Spleen (tissue), 13 donors: ENCODE results near the gene BRDT. TPM values are rescaled to one million over a fixed set of nuclear protein-coding genes. Genes with fewer than 3 reads are reported as not detected.

Experiments used
- DNase-seq: peaks from one replicate; pipeline ENCODE4 v3.0.0-alpha.2; 2020
- H3K27ac ChIP-seq, 8 donors: fragments of 200-600 bp; sonication (generic) in 7 of 8; 1 replicate in 4 of 8; 2 replicates in 4 of 8; pipeline versions ENCODE4 v1.5.0 to v1.8.0; 2016 to 2021; ENCODE audit warnings: inconsistent platforms in 4 of 8, mild to moderate bottlenecking in 4 of 8, moderate library complexity in 1 of 8
- H3K27me3 ChIP-seq, 7 donors: fragments of 200-600 bp; sonication (generic) in 6 of 7; replicated peaks in 1 of 7; 1 replicate in 4 of 7; 2 replicates in 3 of 7; pipeline versions ENCODE4 v1.5.0 to v1.8.0; 2016 to 2021; ENCODE audit warnings: inconsistent platforms in 3 of 7, mild to moderate bottlenecking in 1 of 7
- H3K36me3 ChIP-seq, 6 donors: fragments of 200-600 bp; sonication (generic) in 5 of 6; 1 replicate in 4 of 6; 2 replicates in 2 of 6; pipeline versions ENCODE4 v1.5.0 to v1.8.0; 2016 to 2021; ENCODE audit warnings: inconsistent platforms in 2 of 6
- H3K4me1 ChIP-seq, 6 donors: fragments of 200-600 bp; sonication (generic) in 5 of 6; 1 replicate in 3 of 6; 2 replicates in 3 of 6; pipeline versions ENCODE4 v1.5.0 to v1.8.0; 2016 to 2021; ENCODE audit warnings: inconsistent platforms in 3 of 6
- H3K4me3 ChIP-seq, 8 donors: fragments of 200-600 bp; sonication (generic) in 7 of 8; 1 replicate in 4 of 8; 2 replicates in 4 of 8; pipeline versions ENCODE4 v1.5.0 to v1.8.0; 2016 to 2021; ENCODE audit warnings: inconsistent platforms in 4 of 8, mild to moderate bottlenecking in 4 of 8, moderate library complexity in 2 of 8
- H3K9me3 ChIP-seq, 8 donors: fragments of 200-600 bp; sonication (generic) in 7 of 8; 1 replicate in 4 of 8; 2 replicates in 4 of 8; pipeline versions ENCODE4 v1.5.0 to v1.8.0; 2016 to 2021; ENCODE audit warnings: inconsistent platforms in 4 of 8
- CTCF ChIP-seq, 11 experiments: fragments of 200-600 bp in 7 of 11; fragments of 450-650 bp in 4 of 11; sonication (generic) in 4 of 11; IDR thresholded peaks in 8 of 11; conservative IDR thresholded peaks in 3 of 11; 1 replicate in 7 of 11; 2 replicates in 4 of 11; pipeline versions ENCODE4 v1.4.0 to v1.8.0; 2016 to 2021; ENCODE audit warnings: antibody characterized with exemption in 11 of 11, inconsistent platforms in 4 of 11, mild to moderate bottlenecking in 1 of 11
- POLR2A ChIP-seq, 3 donors: fragments of 450-650 bp; IDR thresholded peaks; one replicate each; pipeline ENCODE4 v1.5.1; 2017; ENCODE audit warnings: antibody characterized with exemption in 3 of 3, mild to moderate bottlenecking in 1 of 3
- POLR2AphosphoS5 ChIP-seq, 3 donors: sonication (generic); formaldehyde crosslinking; IDR thresholded peaks; one replicate each; pipeline ENCODE4 v1.5.1; 2017; ENCODE audit warnings: antibody characterized with exemption in 3 of 3
- WGBS, 5 donors: extraction: QIAGEN DNeasy Blood & Tissue Kit in 3 of 5; methylation state at CpG; one replicate each; pipeline versions ENCODE4 v1.1.5 to v1.1.7; 2013 to 2018; 5-methylcytosine and 5-hydroxymethylcytosine counted together
- intact Hi-C: fragments of 100-400 bp; cut with DNase I; formaldehyde crosslinking; loops from one replicate; pipeline ENCODE4 v1.15.0; 2023; ENCODE audit warnings: low total_unique reads
- long read RNA-seq, 2 donors: transcript quantifications; one replicate each; lab custom pipeline, GENCODE V29; 2026
- polyA plus RNA-seq, 3 donors: library from polyadenylated mRNA; stranded (reverse); fragments of 200-250 nt; gene quantifications; one replicate each; pipeline ENCODE4 v1.2.1, GENCODE V29; 2013
- total RNA-seq, 7 donors: library from RNA; depleted of rRNA in 3 of 7; stranded (reverse); fragments of >200 nt in 3 of 7; fragmentation: NEBNext Ultra II Directional in 4 of 7; extraction: Animal tissue kit (Norgen Biotek cat#: 25700) in 4 of 7; gene quantifications; one replicate each; pipeline versions ENCODE4 v1.1.0 to v1.2.1, GENCODE V29; 2016 to 2021
- donor health status: healthy with polysubstance abuse.
- donor health status: DM: no; HTN: no; CAD: no; lungs with moderate emphysema.
- donor health status: DM: no; HTN: no; CAD: no.
- donor health status: Bipolar disorder and iron deficiency.
- donor health status: healthy.
- donor health status: DM: no; HTN: no; CAD: no.
- donor health status: DM: yes; HTN: yes; CAD: no.

The BRDT gene
- total RNA-seq (under 1 TPM in 2 of 7 donors, not detected in 5; 0.09 to 0.43 TPM), polyA plus RNA-seq (not detected)
- long read RNA-seq, donor 1: 0 reads
- long read RNA-seq, donor 2: 0 reads

GRCh38 chr1:91949356-91949699 lies at the start of gene BRDT:
TSS of gene BRDT (plus strand) at chr1:91949401. CDS start at chr1:91962755, 13,354 bp downstream.
- H3K4me3 ChIP-seq: peak within 1 kb of the TSS in 1 of 8 donors; percentile 40
- 87 to 94% (median 89%) methylated on average over 23 of the region's 23 CpGs for WGBS, 5 donors
- peak; percentile 42 for DNase-seq
- no peaks in the 10 kb centered on the region for H3K9me3 ChIP-seq
- H3K27ac ChIP-seq: peak within 1 kb of the TSS in 7 of 8 donors; percentile 26 to 82 (median 54)
- H3K27me3 ChIP-seq: no peaks in the 10 kb centered on the region
- no peak for TF ChIP-seq CTCF (IDR thresholded peaks at IDR 0.05 in 8 of 11, conservative IDR thresholded peaks at IDR 0.05 in 3 of 11)
- TF ChIP-seq POLR2A (IDR thresholded peaks at IDR 0.05): no peak
- no peak for TF ChIP-seq POLR2AphosphoS5 (IDR thresholded peaks at IDR 0.05)
- intact Hi-C loops: no loop called here
- H3K36me3 ChIP-seq: no peaks in the 10 kb centered on the region
- H3K4me1 ChIP-seq: no peaks in the 10 kb centered on the region

- Histone ChIP-seq H3K27ac (no peak overlapping the region), H3K36me3 (no peaks in the 10 kb centered on the region), H3K4me3 (no peak overlapping the region), H3K9me3 (no peaks in the 10 kb centered on the region), H3K27me3 (no peaks in the 10 kb centered on the region), H3K4me1 (no peaks in the 10 kb centered on the region)
- WGBS, 5 donors: 80 to 95% (median 88%) methylated on average over 1 of the region's 1 CpG
- TF ChIP-seq POLR2A (IDR thresholded peaks at IDR 0.05): no peak
- no peak for TF ChIP-seq POLR2AphosphoS5 (IDR thresholded peaks at IDR 0.05)
- TF ChIP-seq CTCF (IDR thresholded peaks at IDR 0.05 in 8 of 11, conservative IDR thresholded peaks at IDR 0.05 in 3 of 11): no peak
- intact Hi-C loops: no loop called here
- no peak for DNase-seq
Measured at GRCh38 chr1:91900562-91900961, 48.6 kb upstream of the BRDT start.

GRCh38 chr1:91901231-91901630 lies 48.0 kb upstream of the BRDT start:
- no peak overlapping the region for H3K27ac ChIP-seq
- no peaks in the 10 kb centered on the region for H3K9me3 ChIP-seq
- no peaks in the 10 kb centered on the region for H3K4me1 ChIP-seq
- TF ChIP-seq CTCF (IDR thresholded peaks at IDR 0.05 in 8 of 11, conservative IDR thresholded peaks at IDR 0.05 in 3 of 11) (no peak), POLR2AphosphoS5 (IDR thresholded peaks at IDR 0.05) (no peak), POLR2A (IDR thresholded peaks at IDR 0.05) (no peak)
- intact Hi-C loops: no loop called here
- no peak overlapping the region for H3K4me3 ChIP-seq
- DNase-seq: no peak
- H3K27me3 ChIP-seq: no peaks in the 10 kb centered on the region
- H3K36me3 ChIP-seq: no peaks in the 10 kb centered on the region

GRCh38 chr1:91912266-91912665 lies 36.9 kb upstream of the BRDT start:
- Histone ChIP-seq H3K36me3 (no peaks in the 10 kb centered on the region), H3K4me1 (no peaks in the 10 kb centered on the region), H3K4me3 (no peak overlapping the region), H3K27ac (no peak overlapping the region), H3K9me3 (no peaks in the 10 kb centered on the region), H3K27me3 (peaks cover 0 to 4% (median 0%) of the 10 kb centered on the region in 7 donors)
- no peak for DNase-seq
- intact Hi-C loops: no loop called here
- no peak for TF ChIP-seq POLR2AphosphoS5 (IDR thresholded peaks at IDR 0.05)
- no peak for TF ChIP-seq POLR2A (IDR thresholded peaks at IDR 0.05)
- WGBS, 5 donors: 81 to 91% (median 86%) methylated on average over 1 of the region's 1 CpG

GRCh38 chr1:91913018-91913417 lies 36.2 kb upstream of the BRDT start:
- 81 to 89% (median 85%) methylated on average over 3 of the region's 3 CpGs for WGBS, 5 donors
- H3K27ac ChIP-seq: no peak overlapping the region
- no peak overlapping the region for H3K4me3 ChIP-seq
- H3K4me1 ChIP-seq: no peaks in the 10 kb centered on the region
- TF ChIP-seq CTCF (IDR thresholded peaks at IDR 0.05 in 8 of 11, conservative IDR thresholded peaks at IDR 0.05 in 3 of 11) (no peak), POLR2A (IDR thresholded peaks at IDR 0.05) (no peak), POLR2AphosphoS5 (IDR thresholded peaks at IDR 0.05) (no peak)
- peaks cover 0 to 4% (median 0%) of the 10 kb centered on the region in 7 donors for H3K27me3 ChIP-seq
- DNase-seq: no peak
- intact Hi-C loops: no loop called here
- no peaks in the 10 kb centered on the region for H3K9me3 ChIP-seq
- H3K36me3 ChIP-seq: no peaks in the 10 kb centered on the region
